NCI-H446 treated with DMSO at 0.1 percent for 48 hours (cell line): ENCODE measurements around the gene RBM39.
A peak's percentile ranks its signal among the peaks of the same experiment; 100 is the strongest.
"Not testable (repeated sequence)": the region's sequence is repeated elsewhere in the genome, so short reads cannot be mapped to it uniquely, and the experiment has no call there.

Source experiments
- DNase-seq: peaks from one replicate; lab custom pipeline; 2025; lab: John Stamatoyannopoulos, UW

The RBM39 gene

GRCh38 chr20:35756404-35756803 is 14.3 kb upstream of the RBM39 start:
- DNase-seq = no peak

GRCh38 chr20:35750611-35751010 is 8.6 kb upstream of the RBM39 start:
- DNase-seq = no peak

GRCh38 chr20:35744492-35744841 is 2.4 kb upstream of the RBM39 start:
- DNase-seq = not testable (repeated sequence)

- DNase-seq = no peak
Observed at GRCh38 chr20:35743693-35744491, 1.8 kb upstream of the RBM39 start.

- DNase-seq = no peak
Observed at GRCh38 chr20:35742741-35743523, 872 bp upstream of the RBM39 start.

- peak; percentile 17 for DNase-seq
Observed at GRCh38 chr20:35739294-35740163, 2.5 kb downstream of the RBM39 start.

GRCh38 chr20:35738410-35739179 is 3.5 kb downstream of the RBM39 start:
- no peak for DNase-seq

- no peak for DNase-seq
Observed at GRCh38 chr20:35737865-35738333, 4.2 kb downstream of the RBM39 start.

- no peak for DNase-seq
Observed at GRCh38 chr20:35735826-35736470, 6.1 kb downstream of the RBM39 start.

GRCh38 chr20:35734777-35735649 is 7.0 kb downstream of the RBM39 start:
- no peak for DNase-seq

- DNase-seq = no peak
Observed at GRCh38 chr20:35734374-35734773, 7.7 kb downstream of the RBM39 start.

- DNase-seq = no peak
Observed at GRCh38 chr20:35732644-35732982, 9.4 kb downstream of the RBM39 start.

- no peak for DNase-seq
Observed at GRCh38 chr20:35731862-35732643, 10.0 kb downstream of the RBM39 start.

GRCh38 chr20:35731469-35731788 is 10.6 kb downstream of the RBM39 start:
- DNase-seq = no peak

GRCh38 chr20:35730583-35731468 is 11.2 kb downstream of the RBM39 start:
- no peak for DNase-seq

GRCh38 chr20:35729836-35730582 is 12.1 kb downstream of the RBM39 start:
- no peak for DNase-seq

GRCh38 chr20:35729283-35729807 is 12.7 kb downstream of the RBM39 start:
- DNase-seq = no peak
